Measurements from ENCODE around the gene RSPO4. TPM values are rescaled to one million over a fixed set of nuclear protein-coding genes. Genes with fewer than 3 reads are reported as not detected.

RSPO4 gene
- total and polyA plus RNA-seq, 4 donors = 0.93 to 1.0 TPM; not detected in 2

DNA sequence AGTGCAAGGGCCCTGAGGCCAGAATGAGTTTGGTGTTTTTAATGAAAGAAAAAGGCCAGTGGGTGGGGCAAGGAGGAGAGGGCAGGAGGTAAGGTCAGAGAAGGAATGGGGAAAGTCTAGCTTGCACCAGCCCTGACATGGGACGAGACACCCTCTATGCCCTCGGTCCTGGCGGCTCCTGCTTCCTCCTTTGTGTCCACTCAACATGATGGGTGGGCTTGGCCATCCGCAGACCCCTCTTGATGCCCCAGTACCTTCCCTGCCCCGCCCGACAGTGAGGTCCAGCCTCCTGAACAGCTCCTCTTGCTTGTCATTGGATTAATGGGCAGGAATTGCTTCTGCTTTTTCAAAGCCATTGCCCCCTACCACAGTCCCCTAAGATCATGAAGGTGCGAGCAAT is 52.4 kb downstream of the RSPO4 start:
- intact Hi-C loops (cut with DNase I) = no loop called here
- no peaks in the 10 kb centered on the region for H3K4me1 ChIP-seq (ENCODE audit: control insufficient read depth in 1 of 2, insufficient read depth in 2 of 2, low read length in 2 of 2)
- no peak overlapping the region for H3K4me3 ChIP-seq (ENCODE audit: low read length in 2 of 2)
- ATAC-seq (ENCODE audit: low FRiP score) = no peak
- H3K36me3 ChIP-seq (ENCODE audit: control insufficient read depth in 1 of 2, insufficient read depth in 2 of 2, low read length in 1 of 2) = no peaks in the 10 kb centered on the region
- no peak overlapping the region for H3K27ac ChIP-seq (ENCODE audit: low read depth in 1 of 2, low read length in 2 of 2)
- 85 to 90% methylated on average over 5 to 7 of the region's 7 CpGs for WGBS, 2 donors
- H3K9me3 ChIP-seq (ENCODE audit: control insufficient read depth, low read length) = no peaks in the 10 kb centered on the region
- no peak for DNase-seq
- no peaks in the 10 kb centered on the region for H3K27me3 ChIP-seq (ENCODE audit: control insufficient read depth in 1 of 2, insufficient read depth in 2 of 2, low read length in 1 of 2)

- DNase-seq (no peak), ATAC-seq (ENCODE audit: low FRiP score) (no peak)
- no peaks in the 10 kb centered on the region for H3K27me3 ChIP-seq (ENCODE audit: control insufficient read depth in 1 of 2, insufficient read depth in 2 of 2, low read length in 1 of 2)
- intact Hi-C loops (cut with DNase I) = no loop called here
- no peak overlapping the region for H3K27ac ChIP-seq (ENCODE audit: low read depth in 1 of 2, low read length in 2 of 2)
- 28 to 46% methylated on average over 7 to 8 of the region's 8 CpGs for WGBS, 2 donors
- peaks cover 1% of the 10 kb centered on the region for H3K9me3 ChIP-seq (ENCODE audit: control insufficient read depth, low read length)
- H3K4me3 ChIP-seq (ENCODE audit: low read length in 2 of 2) = no peak overlapping the region
- no peaks in the 10 kb centered on the region for H3K36me3 ChIP-seq (ENCODE audit: control insufficient read depth in 1 of 2, insufficient read depth in 2 of 2, low read length in 1 of 2)
- no peaks in the 10 kb centered on the region for H3K4me1 ChIP-seq (ENCODE audit: control insufficient read depth in 1 of 2, insufficient read depth in 2 of 2, low read length in 2 of 2)
These were observed 55.3 kb downstream of the RSPO4 start for GRCh38 chr20:946826-947225.

- intact Hi-C loops (cut with DNase I) = no loop called here
- DNase-seq (no peak), ATAC-seq (ENCODE audit: low FRiP score) (no peak)
- 76 to 81% methylated on average over 13 of the region's 13 CpGs for WGBS, 2 donors
- Histone ChIP-seq H3K4me1 (ENCODE audit: control insufficient read depth in 1 of 2, insufficient read depth in 2 of 2, low read length in 2 of 2) (no peaks in the 10 kb centered on the region), H3K36me3 (ENCODE audit: control insufficient read depth in 1 of 2, insufficient read depth in 2 of 2, low read length in 1 of 2) (no peaks in the 10 kb centered on the region), H3K27ac (ENCODE audit: low read depth in 1 of 2, low read length in 2 of 2) (no peak overlapping the region), H3K4me3 (ENCODE audit: low read length in 2 of 2) (no peak overlapping the region), H3K9me3 (ENCODE audit: control insufficient read depth, low read length) (peaks cover 1% of the 10 kb centered on the region), H3K27me3 (ENCODE audit: control insufficient read depth in 1 of 2, insufficient read depth in 2 of 2, low read length in 1 of 2) (no peaks in the 10 kb centered on the region)
These were observed 56.3 kb downstream of the RSPO4 start for GRCh38 chr20:945841-946240.

- intact Hi-C loops (cut with DNase I) = no loop called here
- H3K27ac ChIP-seq (ENCODE audit: low read depth in 1 of 2, low read length in 2 of 2) = no peak overlapping the region
- ATAC-seq (ENCODE audit: low FRiP score) = no peak
These were observed 57.2 kb downstream of the RSPO4 start for GRCh38 chr20:944774-945410.

DNA sequence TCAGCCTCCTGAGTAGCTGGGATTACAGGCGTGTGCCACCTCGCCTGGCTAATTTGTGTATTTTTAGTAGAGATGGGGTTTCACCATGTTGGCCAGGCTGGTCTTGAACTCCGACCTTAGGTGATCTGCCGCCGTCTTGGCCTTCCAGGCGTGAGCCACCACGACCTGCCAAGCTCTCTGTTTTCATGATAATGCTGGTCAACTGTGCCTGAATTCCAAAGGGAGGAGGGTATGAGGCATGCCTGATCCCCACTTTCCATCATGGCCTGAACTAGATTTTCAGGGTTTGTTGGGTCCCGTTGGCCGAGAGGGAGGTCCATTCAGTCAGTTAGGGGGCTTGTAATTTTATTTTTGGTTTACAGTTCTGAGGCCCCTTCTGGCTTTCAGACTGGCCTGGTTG is 58.0 kb downstream of the RSPO4 start:
- intact Hi-C loops (cut with DNase I) = no loop called here
- Histone ChIP-seq H3K27ac (ENCODE audit: low read depth in 1 of 2, low read length in 2 of 2) (no peak overlapping the region), H3K4me1 (ENCODE audit: control insufficient read depth in 1 of 2, insufficient read depth in 2 of 2, low read length in 2 of 2) (no peaks in the 10 kb centered on the region), H3K9me3 (ENCODE audit: control insufficient read depth, low read length) (peaks cover 1% of the 10 kb centered on the region), H3K36me3 (ENCODE audit: control insufficient read depth in 1 of 2, insufficient read depth in 2 of 2, low read length in 1 of 2) (no peaks in the 10 kb centered on the region), H3K4me3 (ENCODE audit: low read length in 2 of 2) (no peak overlapping the region), H3K27me3 (ENCODE audit: control insufficient read depth in 1 of 2, insufficient read depth in 2 of 2, low read length in 1 of 2) (no peaks in the 10 kb centered on the region)
- DNase-seq (no peak), ATAC-seq (ENCODE audit: low FRiP score) (no peak)
- 68 to 74% methylated on average over 9 of the region's 9 CpGs for WGBS, 2 donors

More at GRCh38 chr20:944774-945410, 57.2 kb downstream of the RSPO4 start:
- Histone ChIP-seq H3K36me3 (ENCODE audit: control insufficient read depth in 1 of 2, insufficient read depth in 2 of 2, low read length in 1 of 2) (no peaks in the 10 kb centered on the region), H3K4me1 (ENCODE audit: control insufficient read depth in 1 of 2, insufficient read depth in 2 of 2, low read length in 2 of 2) (no peaks in the 10 kb centered on the region), H3K9me3 (ENCODE audit: control insufficient read depth, low read length) (peaks cover 1% of the 10 kb centered on the region), H3K27me3 (ENCODE audit: control insufficient read depth in 1 of 2, insufficient read depth in 2 of 2, low read length in 1 of 2) (no peaks in the 10 kb centered on the region), H3K4me3 (ENCODE audit: low read length in 2 of 2) (no peak overlapping the region)
- DNase-seq = no peak
- 39 to 41% methylated on average over 13 of the region's 13 CpGs for WGBS, 2 donors

DNA sequence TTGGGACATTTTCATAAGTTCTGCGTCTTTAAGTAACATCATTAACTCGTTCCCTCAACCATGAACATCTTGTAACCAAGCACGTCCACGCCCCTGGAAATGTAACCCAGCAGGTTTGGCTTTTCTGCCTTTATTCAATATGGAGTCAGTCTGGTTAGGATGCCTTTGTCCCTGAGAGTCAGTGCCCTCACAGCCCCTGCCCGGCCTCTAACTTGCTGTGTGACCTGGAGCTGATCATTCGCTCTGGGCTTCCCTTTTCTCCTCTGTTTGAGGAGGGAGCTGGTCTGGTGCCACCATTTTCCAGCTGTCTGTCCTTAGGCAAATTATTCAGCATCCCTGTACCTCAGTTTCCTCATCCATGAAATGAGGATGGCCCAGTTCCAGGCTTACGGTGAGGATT is 59.5 kb downstream of the RSPO4 start:
- no peak for DNase-seq
- Histone ChIP-seq H3K4me3 (ENCODE audit: low read length in 2 of 2) (no peak overlapping the region), H3K27ac (ENCODE audit: low read depth in 1 of 2, low read length in 2 of 2) (no peak overlapping the region), H3K36me3 (ENCODE audit: control insufficient read depth in 1 of 2, insufficient read depth in 2 of 2, low read length in 1 of 2) (no peaks in the 10 kb centered on the region), H3K27me3 (ENCODE audit: control insufficient read depth in 1 of 2, insufficient read depth in 2 of 2, low read length in 1 of 2) (no peaks in the 10 kb centered on the region), H3K9me3 (ENCODE audit: control insufficient read depth, low read length) (peaks cover 3% of the 10 kb centered on the region), H3K4me1 (ENCODE audit: control insufficient read depth in 1 of 2, insufficient read depth in 2 of 2, low read length in 2 of 2) (no peaks in the 10 kb centered on the region)
- 81 to 88% methylated on average over 7 of the region's 7 CpGs for WGBS, 2 donors
- intact Hi-C loops (cut with DNase I) = no loop called here
- no peak for ATAC-seq (ENCODE audit: low FRiP score)

DNA sequence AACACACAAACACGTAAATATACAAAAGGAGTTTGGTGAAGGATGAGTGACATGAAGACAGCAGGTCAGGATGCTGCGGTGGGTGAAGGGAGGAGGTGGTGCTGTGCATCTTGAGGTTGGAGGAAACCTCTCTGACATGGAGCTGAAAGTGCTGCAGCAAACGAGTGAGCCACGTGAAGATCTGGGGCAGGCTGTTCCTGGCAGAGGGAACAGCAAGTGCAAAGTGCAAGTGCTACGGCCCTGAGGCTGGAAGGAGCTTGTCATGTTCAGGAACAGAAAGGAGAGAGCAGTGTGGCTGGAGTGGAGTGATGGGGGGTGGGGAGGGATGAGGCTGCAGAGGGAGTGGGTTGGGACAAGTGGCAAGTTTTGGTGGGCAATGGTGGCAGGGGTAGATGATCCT is 61.2 kb downstream of the RSPO4 start:
- Histone ChIP-seq H3K4me3 (ENCODE audit: low read length in 2 of 2) (no peak overlapping the region), H3K4me1 (ENCODE audit: control insufficient read depth in 1 of 2, insufficient read depth in 2 of 2, low read length in 2 of 2) (no peaks in the 10 kb centered on the region), H3K27ac (ENCODE audit: low read depth in 1 of 2, low read length in 2 of 2) (no peak overlapping the region), H3K27me3 (ENCODE audit: control insufficient read depth in 1 of 2, insufficient read depth in 2 of 2, low read length in 1 of 2) (no peaks in the 10 kb centered on the region), H3K9me3 (ENCODE audit: control insufficient read depth, low read length) (peaks cover 3% of the 10 kb centered on the region), H3K36me3 (ENCODE audit: control insufficient read depth in 1 of 2, insufficient read depth in 2 of 2, low read length in 1 of 2) (no peaks in the 10 kb centered on the region)
- intact Hi-C loops (cut with DNase I) = no loop called here
- DNase-seq (no peak), ATAC-seq (ENCODE audit: low FRiP score) (no peak)
- 71 to 78% methylated on average over 5 of the region's 5 CpGs for WGBS, 2 donors

DNA sequence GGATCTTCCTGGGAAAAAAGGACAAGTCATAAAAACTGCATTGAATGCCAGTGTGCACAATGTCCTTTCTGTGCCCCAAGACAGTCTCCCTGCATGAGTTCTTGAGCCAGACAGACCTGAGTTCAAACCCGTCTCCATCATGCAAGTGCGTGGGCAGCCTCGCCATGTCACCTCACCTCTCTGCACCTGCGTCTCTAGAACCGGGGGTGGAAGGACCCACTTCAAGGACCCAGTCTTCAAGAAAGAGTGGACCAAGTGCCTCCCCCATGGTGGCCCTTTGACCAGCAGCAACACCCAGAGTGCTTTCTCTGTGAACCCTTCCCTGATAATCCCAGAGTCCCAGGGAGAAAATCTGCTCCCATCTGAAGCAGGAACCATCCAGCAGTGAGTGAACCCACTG is 62.5 kb downstream of the RSPO4 start:
- Histone ChIP-seq H3K9me3 (ENCODE audit: control insufficient read depth, low read length) (peaks cover 3% of the 10 kb centered on the region), H3K4me1 (ENCODE audit: control insufficient read depth in 1 of 2, insufficient read depth in 2 of 2, low read length in 2 of 2) (no peaks in the 10 kb centered on the region), H3K36me3 (ENCODE audit: control insufficient read depth in 1 of 2, insufficient read depth in 2 of 2, low read length in 1 of 2) (no peaks in the 10 kb centered on the region), H3K27me3 (ENCODE audit: control insufficient read depth in 1 of 2, insufficient read depth in 2 of 2, low read length in 1 of 2) (no peaks in the 10 kb centered on the region), H3K4me3 (ENCODE audit: low read length in 2 of 2) (no peak overlapping the region), H3K27ac (ENCODE audit: low read depth in 1 of 2, low read length in 2 of 2) (no peak overlapping the region)
- WGBS, 2 donors = 83 to 92% methylated on average over 5 of the region's 5 CpGs
- no peak for ATAC-seq (ENCODE audit: low FRiP score)
- DNase-seq = no peak
- intact Hi-C loops (cut with DNase I) = loop anchor here in 1 of 2 donors (10.0 kb wide), 1 partner anchor 65 kb away; no protein-coding TSS in a partner anchor

DNA sequence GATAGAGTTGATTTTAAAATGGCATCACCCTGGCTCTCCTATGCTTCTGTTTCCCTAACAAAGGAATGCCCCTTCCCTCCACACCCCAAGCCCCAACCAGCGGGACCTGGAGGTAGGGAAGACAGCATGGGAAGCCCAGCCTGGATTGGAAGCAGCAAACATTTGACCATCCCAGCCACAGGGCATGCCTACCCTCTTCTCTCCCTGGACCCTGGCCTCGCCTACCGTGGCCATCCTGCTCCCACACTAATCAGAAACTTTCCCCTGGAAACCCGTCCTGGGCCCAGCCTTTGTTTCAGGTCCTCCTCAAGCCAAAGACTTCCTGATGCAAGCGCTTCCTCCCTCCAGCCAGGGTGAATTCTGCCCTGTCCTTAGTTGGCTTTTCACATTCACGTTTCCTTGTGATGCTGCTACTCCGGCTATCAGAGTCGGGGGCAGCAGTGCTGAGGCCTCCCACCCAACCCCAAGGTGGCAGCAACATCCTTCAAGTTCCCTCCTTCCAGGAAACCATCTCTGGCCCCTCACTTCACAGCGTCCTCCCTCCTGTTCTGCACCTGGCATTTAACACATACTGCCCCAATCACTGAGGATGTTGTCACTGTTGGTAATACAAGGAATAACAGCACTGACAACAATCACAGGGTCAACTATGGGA is 67.8 kb downstream of the RSPO4 start:
- no peak for ATAC-seq (ENCODE audit: low FRiP score)
- no peaks in the 10 kb centered on the region for H3K27me3 ChIP-seq (ENCODE audit: control insufficient read depth in 1 of 2, insufficient read depth in 2 of 2, low read length in 1 of 2)
- H3K36me3 ChIP-seq (ENCODE audit: control insufficient read depth in 1 of 2, insufficient read depth in 2 of 2, low read length in 1 of 2) = no peaks in the 10 kb centered on the region
- no peak overlapping the region for H3K27ac ChIP-seq (ENCODE audit: low read depth in 1 of 2, low read length in 2 of 2)
- WGBS, 2 donors = 50 to 52% methylated on average over 9 of the region's 9 CpGs
- peaks cover 4% of the 10 kb centered on the region for H3K9me3 ChIP-seq (ENCODE audit: control insufficient read depth, low read length)
- H3K4me3 ChIP-seq (ENCODE audit: low read length in 2 of 2) = no peak overlapping the region
- H3K4me1 ChIP-seq (ENCODE audit: control insufficient read depth in 1 of 2, insufficient read depth in 2 of 2, low read length in 2 of 2) = no peaks in the 10 kb centered on the region
- DNase-seq = no peak
- intact Hi-C loops (cut with DNase I) = loop anchor here in 1 of 2 donors (10.0 kb wide), 1 partner anchor 60 kb away; no protein-coding TSS in a partner anchor
